T-helper 2 cell treated with Interferon-gamma antibody and Interleukin-4, amounts not matched to agents 5 μg/mL and 100 μg/mL, for 36 hours (primary cell): ENCODE results near the gene FGF22.
"Not testable (repeated sequence)": the region's sequence is repeated elsewhere in the genome, so short reads cannot be mapped to it uniquely, and the experiment has no call there.

Experiments used
- DNase-seq: peaks from one replicate; pipeline ENCODE4 v3.0.0; 2021; ENCODE audit warnings: low spot score
- H3K27ac Mint-ChIP-seq: one replicate; pipeline ENCODE4 v1.8.0; 2021; ENCODE audit warnings: mild to moderate bottlenecking, mixed read lengths
- H3K27me3 Mint-ChIP-seq: one replicate; pipeline ENCODE4 v1.8.0; 2021; ENCODE audit warnings: low read depth, mixed read lengths
- H3K36me3 Mint-ChIP-seq: one replicate; pipeline ENCODE4 v1.8.0; 2021; ENCODE audit warnings: low read depth, mixed read lengths
- H3K4me1 Mint-ChIP-seq: one replicate; pipeline ENCODE4 v1.8.0; 2021; ENCODE audit warnings: low read depth, mixed read lengths
- H3K4me3 Mint-ChIP-seq: one replicate; pipeline ENCODE4 v1.8.0; 2022; ENCODE audit warnings: mild to moderate bottlenecking, moderate library complexity, mixed read lengths
- H3K9me3 Mint-ChIP-seq: one replicate; pipeline ENCODE4 v1.8.0; 2021; ENCODE audit warnings: mixed read lengths

The FGF22 gene

DNA sequence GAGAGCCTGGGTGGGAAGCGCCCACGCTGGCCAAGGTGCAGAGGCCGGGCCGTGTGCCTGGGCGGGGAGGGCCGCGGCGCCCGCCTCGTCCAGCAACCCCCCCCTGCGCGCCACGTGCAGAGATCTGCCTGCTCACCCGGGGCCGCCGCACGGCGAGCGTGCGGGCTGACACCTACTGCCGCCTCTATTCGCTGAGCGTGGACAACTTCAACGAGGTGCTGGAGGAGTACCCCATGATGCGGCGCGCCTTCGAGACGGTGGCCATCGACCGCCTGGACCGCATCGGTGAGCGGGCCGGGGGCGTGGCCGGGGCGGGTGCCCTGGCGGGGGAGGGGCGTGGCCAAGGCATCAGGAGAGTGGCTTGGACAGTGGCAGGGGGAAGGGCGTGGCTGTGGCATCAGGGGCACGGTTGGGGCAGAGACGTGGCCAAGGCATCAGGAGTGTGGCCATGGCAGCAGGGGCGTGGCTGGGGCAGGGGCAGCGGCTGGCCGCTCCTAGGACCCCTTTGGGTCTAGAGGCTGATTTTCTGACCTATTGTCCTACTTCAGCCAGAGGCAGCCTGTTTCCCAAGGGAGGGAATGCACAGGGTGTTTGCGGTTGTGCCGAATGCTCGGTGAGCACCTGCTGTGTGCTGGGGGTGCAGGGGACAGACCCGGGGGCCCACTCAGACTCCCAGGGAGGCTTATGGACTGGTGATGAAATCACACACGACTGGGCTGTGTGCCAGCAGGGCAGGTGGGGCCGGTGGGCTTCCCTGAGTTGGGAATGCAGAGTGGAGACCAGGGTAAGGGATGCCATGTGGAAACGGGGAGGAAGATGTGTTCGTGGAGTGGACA lies 25.7 kb upstream of the FGF22 start:
- no peak overlapping the region for H3K4me3 Mint-ChIP-seq
- peaks cover 10% of the 10 kb centered on the region for H3K36me3 Mint-ChIP-seq
- no peak overlapping the region for H3K27ac Mint-ChIP-seq
- H3K4me1 Mint-ChIP-seq: peaks cover 3% of the 10 kb centered on the region
- DNase-seq: no peak
- H3K9me3 Mint-ChIP-seq: no peaks in the 10 kb centered on the region
- no peaks in the 10 kb centered on the region for H3K27me3 Mint-ChIP-seq

DNA sequence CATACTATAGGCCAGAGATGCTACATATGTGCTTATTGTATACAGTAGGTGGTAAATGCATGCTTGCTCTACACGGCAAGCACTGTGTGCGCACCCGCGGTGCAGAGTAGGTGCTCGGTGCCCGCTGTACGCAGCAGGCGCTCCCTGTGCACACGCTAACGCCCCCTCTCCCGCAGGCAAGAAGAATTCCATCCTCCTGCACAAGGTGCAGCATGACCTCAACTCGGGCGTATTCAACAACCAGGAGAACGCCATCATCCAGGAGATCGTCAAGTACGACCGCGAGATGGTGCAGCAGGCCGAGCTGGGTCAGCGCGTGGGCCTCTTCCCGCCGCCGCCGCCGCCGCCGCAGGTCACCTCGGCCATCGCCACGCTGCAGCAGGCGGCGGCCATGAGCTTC lies 24.1 kb upstream of the FGF22 start:
- Mint-ChIP-seq H3K27ac (no peak overlapping the region), H3K4me3 (no peak overlapping the region), H3K36me3 (peaks cover 16% of the 10 kb centered on the region), H3K9me3 (no peaks in the 10 kb centered on the region), H3K4me1 (peaks cover 2% of the 10 kb centered on the region), H3K27me3 (no peaks in the 10 kb centered on the region)
- DNase-seq: no peak

DNA sequence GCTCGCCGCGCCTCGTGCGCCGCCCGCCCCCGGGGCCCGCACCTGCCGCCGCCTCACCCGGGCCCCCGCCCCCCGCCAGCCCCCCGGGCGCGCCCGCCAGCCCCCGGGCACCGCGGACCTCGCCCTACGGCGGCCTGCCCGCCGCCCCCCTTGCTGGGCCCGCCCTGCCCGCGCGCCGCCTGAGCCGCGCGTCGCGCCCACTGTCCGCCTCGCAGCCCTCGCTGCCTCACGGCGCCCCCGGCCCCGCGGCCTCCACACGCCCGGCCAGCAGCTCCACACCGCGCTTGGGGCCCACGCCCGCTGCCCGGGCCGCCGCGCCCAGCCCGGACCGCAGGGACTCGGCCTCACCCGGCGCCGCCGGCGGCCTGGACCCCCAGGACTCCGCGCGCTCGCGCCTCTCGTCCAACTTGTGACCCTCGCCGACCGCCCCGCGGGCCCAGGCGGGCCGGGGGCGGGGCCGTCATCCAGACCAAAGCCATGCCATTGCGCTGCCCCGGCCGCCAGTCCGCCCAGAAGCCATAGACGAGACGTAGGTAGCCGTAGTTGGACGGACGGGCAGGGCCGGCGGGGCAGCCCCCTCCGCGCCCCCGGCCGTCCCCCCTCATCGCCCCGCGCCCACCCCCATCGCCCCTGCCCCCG lies 23.5 kb upstream of the FGF22 start:
- H3K4me3 Mint-ChIP-seq: no peak overlapping the region
- no peaks in the 10 kb centered on the region for H3K27me3 Mint-ChIP-seq
- DNase-seq: no peak
- H3K9me3 Mint-ChIP-seq: no peaks in the 10 kb centered on the region
- no peaks in the 10 kb centered on the region for H3K4me1 Mint-ChIP-seq
- H3K27ac Mint-ChIP-seq: no peak overlapping the region
- peaks cover 16% of the 10 kb centered on the region for H3K36me3 Mint-ChIP-seq

DNA sequence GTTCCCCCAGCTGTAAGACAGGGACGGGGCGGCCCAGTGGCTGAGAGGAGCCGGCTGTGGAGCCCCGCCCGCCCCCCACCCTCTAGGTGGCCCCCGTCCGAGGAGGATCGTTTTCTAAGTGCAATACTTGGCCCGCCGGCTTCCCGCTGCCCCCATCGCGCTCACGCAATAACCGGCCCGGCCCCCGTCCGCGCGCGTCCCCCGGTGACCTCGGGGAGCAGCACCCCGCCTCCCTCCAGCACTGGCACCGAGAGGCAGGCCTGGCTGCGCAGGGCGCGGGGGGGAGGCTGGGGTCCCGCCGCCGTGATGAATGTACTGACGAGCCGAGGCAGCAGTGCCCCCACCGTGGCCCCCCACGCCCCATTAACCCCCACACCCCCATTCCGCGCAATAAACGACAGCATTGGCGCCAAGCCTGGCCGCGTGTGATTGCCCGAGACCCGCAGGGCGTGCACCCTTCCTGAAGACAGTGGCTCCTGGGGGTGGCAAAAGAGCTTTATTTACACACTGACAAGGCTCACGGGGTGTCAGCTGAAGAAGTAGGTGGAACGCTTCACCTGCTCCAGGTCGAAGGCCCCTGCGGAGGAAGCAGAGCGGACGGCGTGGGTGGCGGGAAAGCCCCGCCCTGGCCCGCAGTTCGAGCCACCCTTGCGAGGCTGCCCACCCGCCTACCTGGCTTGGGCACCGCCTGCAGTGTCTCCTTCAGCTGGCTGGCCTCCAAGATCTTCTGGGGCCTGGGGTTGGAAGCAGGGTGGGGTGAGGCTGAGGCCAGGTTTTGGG lies 22.7 kb upstream of the FGF22 start:
- Mint-ChIP-seq H3K4me1 (no peaks in the 10 kb centered on the region), H3K36me3 (peaks cover 16% of the 10 kb centered on the region), H3K4me3 (no peak overlapping the region), H3K27ac (no peak overlapping the region), H3K27me3 (no peaks in the 10 kb centered on the region), H3K9me3 (no peaks in the 10 kb centered on the region)
- DNase-seq: no peak

DNA sequence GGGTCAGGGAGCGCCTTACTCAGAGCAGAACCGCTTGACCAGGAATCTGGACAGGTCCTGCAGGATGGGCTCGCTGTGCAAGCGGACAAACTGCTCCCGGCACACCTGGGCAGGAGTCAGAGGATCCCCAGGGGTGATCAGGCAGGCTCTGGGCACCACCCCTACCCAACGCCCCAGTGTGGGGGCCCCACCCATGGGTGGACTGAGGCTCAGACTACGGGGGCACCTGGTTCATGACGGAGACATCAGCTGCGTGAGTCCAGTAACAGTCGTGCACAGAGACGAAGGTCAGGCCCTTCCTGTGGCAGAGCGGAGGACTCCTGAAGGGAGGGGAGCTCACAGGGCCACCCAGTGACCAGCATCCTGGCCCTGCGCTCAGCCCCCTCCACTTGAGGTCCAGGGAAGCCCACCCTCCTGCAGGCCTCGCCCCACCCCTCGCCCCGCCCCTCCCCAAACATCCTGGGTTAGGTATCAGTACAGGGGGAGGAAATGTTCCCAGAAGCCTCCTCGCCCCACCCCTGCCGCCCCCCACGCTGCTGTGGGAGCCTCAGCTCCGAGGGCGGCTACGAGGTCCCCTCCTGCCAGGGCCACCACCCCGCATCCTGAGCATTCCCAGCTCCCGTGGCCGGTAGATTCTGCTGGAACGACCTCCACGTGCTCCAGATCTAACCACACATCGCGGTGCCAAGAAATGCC lies 22.0 kb upstream of the FGF22 start:
- DNase-seq: no peak
- H3K4me3 Mint-ChIP-seq: no peak overlapping the region
- H3K27me3 Mint-ChIP-seq: no peaks in the 10 kb centered on the region
- peaks cover 16% of the 10 kb centered on the region for H3K36me3 Mint-ChIP-seq
- no peaks in the 10 kb centered on the region for H3K9me3 Mint-ChIP-seq
- H3K27ac Mint-ChIP-seq: no peak overlapping the region
- H3K4me1 Mint-ChIP-seq: no peaks in the 10 kb centered on the region

DNA sequence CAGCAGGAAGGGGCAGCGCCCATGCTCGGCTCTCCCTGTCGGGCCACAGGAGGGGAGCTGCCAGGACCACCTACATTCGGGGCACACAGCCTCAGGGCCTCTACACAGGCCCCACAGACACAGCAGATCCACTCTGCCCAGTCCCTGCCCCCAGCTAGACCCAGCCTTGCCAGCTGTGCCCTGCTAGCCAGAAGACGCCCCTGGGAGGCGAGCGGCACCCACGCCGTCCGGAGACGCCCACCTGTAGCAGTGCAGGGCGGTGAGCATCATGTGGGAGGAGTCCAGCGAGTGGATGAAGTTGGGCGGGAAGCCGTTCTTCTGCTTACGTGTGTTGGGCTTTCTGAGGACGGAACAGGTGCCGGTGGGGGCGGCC lies 21.4 kb upstream of the FGF22 start:
- Mint-ChIP-seq H3K36me3 (peaks cover 16% of the 10 kb centered on the region), H3K27me3 (no peaks in the 10 kb centered on the region), H3K9me3 (no peaks in the 10 kb centered on the region), H3K4me1 (no peaks in the 10 kb centered on the region), H3K4me3 (no peak overlapping the region), H3K27ac (no peak overlapping the region)
- no peak for DNase-seq

DNA sequence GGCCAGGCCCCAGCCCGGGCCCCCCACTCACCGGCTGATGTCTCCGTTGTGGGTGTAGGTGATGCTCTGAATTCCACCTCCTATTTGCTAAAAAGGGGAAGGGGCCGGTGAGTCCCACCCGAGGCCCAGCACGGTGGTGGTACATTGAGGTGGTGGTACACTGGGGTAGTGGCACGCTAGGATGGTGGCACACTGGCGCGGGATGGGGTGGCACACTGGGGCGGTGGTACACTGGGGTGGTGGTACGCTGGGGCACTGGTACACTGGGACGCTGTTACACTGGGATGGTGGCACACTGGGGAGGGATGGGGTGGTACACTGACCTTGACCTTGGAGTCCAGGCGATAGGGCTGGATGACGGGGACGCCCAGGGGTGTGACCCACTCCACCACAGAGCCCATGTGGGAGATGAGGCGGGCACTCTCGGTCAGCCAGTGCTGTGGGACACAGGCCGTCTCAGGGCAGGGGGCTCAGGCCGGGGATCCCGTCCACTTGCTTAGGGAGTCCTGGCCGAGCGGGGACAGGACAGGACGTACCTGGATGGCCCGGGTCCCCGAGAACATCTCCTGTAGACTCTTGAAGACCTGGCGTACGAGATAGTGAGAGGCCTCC lies 20.9 kb upstream of the FGF22 start:
- Mint-ChIP-seq H3K27me3 (no peaks in the 10 kb centered on the region), H3K9me3 (no peaks in the 10 kb centered on the region), H3K27ac (no peak overlapping the region)

DNA sequence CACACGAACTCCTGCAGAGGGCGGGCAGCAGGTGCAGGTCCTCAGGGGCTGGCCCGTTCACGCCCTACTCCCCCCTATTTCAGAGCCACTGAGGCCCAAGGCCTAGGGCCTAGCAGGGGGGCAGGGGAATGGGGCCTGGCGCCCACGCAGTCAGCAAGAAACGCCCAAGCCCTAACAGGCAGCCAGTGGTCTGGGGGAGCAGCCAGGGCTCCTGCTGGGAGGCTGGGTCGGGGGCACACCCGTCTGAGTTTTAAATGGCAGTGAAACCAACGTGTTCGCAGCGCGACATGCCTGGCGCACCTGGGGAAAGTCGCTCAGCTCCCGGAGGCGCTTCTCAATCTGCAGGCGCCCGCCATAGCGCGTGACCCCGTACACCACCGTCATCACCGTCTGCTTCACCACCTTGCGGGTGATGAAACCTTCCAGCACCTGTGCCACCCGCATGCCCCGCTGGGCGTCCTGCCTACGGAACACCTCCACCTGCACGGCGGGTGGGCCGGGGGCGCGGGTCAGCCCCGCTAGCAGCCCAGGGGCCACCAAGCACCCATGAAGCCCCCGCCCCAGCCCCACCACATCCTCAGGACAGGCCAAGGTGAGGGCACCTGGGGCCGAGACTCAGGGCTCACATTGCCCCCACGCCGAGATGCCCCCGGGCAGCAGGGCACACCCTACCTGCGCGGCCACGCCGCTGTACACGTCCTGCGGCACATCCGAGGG lies 20.2 kb upstream of the FGF22 start:
- Mint-ChIP-seq H3K4me3 (no peak overlapping the region), H3K27me3 (no peaks in the 10 kb centered on the region), H3K27ac (no peak overlapping the region), H3K9me3 (no peaks in the 10 kb centered on the region), H3K36me3 (peaks cover 16% of the 10 kb centered on the region), H3K4me1 (no peaks in the 10 kb centered on the region)
- DNase-seq: no peak

More for the DNA sequence above, 20.9 kb upstream of the FGF22 start:
- Mint-ChIP-seq H3K36me3 (peaks cover 16% of the 10 kb centered on the region), H3K4me3 (no peak overlapping the region), H3K4me1 (no peaks in the 10 kb centered on the region)
- DNase-seq: no peak

DNA sequence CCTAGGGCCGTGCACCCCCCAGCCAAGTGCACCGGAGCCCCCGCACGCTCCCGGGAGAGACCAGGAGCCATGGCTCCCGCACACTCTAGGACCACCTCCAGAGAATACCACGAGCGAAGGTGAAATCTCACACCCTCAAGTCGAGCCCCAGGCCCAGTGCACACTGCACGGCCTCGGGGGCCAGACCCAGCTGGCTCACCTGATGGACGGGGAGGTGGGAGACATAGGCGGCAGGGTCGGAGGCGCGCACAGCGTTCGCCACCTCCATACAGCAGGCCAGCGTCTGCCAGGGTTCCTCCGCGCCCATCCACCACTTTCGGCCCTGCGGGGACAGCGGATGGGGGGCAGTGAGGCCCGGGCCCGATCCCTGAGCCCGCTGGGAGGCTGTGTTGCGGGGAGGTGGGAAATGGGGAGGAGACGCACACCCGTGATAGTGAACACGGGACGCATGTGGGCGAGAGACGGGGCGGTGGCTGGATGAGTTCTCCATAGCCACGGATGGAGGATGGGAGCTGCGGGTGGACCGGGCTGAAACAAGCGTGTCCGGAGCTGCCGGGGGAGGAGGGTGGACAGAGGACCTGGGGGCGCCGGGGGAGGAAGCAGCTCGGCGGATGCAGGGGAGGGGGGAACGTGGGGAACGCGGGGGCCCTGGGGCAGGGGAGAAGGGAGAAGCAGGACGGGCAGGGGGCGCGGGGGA lies 19.4 kb upstream of the FGF22 start:
- no peak overlapping the region for H3K27ac Mint-ChIP-seq
- DNase-seq: no peak
- no peaks in the 10 kb centered on the region for H3K4me1 Mint-ChIP-seq
- H3K4me3 Mint-ChIP-seq: no peak overlapping the region
- peaks cover 14% of the 10 kb centered on the region for H3K36me3 Mint-ChIP-seq
- H3K9me3 Mint-ChIP-seq: no peaks in the 10 kb centered on the region
- no peaks in the 10 kb centered on the region for H3K27me3 Mint-ChIP-seq

DNA sequence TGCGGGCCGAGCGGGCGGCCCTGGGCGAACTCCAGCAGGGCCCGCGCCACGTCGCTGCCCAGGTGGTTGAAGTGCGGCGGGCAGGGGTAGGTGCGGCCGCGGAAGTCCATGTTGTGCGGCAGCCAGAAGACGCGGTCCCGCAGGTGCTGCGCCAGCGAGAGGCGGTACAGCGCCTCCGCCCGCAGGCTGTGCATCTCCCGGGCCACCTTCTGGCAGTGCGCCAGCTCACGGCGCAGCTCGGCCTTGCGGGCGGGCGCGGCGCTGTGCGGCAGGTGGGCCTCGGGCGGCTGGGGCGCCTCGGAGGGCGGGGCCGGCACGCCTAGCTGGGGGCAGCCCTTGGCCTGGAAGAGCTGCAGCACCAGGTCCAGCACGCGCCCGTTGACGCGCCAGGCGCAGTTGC lies 18.5 kb upstream of the FGF22 start:
- not testable (repeated sequence) for H3K27me3 Mint-ChIP-seq
- peaks cover 12% of the 10 kb centered on the region for H3K36me3 Mint-ChIP-seq

DNA sequence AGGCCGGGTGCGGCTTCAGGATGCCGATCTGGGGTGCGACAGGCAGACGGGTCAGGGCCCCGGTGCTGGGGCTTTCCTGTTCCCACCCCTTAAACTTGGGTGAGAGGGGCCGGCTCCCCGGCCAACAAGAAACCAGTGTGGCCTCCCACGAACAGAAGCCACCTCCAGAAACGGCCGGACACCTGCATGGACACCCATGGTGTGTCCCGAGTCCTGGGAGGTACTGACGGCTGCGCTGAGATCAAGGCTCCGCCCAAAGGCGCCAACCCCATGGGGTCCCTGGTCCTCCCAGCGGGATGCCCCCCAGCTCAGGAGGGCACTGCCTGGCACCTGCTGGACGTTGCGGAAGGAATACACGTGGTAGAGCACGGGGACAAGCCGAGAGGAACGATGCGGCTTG lies 17.9 kb upstream of the FGF22 start:
- Mint-ChIP-seq H3K9me3 (no peaks in the 10 kb centered on the region), H3K27ac (no peak overlapping the region), H3K4me1 (no peaks in the 10 kb centered on the region)

More for the DNA sequence above, 18.5 kb upstream of the FGF22 start:
- not testable (repeated sequence) for H3K27ac Mint-ChIP-seq, H3K4me1 Mint-ChIP-seq, H3K4me3 Mint-ChIP-seq, H3K9me3 Mint-ChIP-seq, DNase-seq

DNA sequence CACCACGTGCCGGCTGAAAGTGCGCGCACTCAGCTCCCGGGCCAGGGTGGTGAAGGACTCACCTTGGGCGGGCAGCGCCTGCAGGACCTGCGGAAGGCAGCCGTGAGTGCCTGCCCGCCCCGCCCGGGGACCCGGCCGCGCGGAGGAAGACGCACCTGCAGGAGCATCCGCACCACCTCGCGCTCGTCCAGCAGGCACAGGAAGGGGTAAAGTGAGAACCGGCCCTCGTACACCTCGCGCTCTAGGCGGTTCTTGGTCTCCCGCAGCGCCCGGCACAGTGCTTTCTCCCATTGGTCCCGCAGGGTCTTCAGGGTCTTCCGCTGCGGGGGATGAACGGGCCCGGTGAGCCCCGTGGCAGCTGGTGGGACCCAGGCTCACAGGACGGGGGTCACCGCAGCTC lies 17.0 kb upstream of the FGF22 start:
- H3K27me3 Mint-ChIP-seq: no peaks in the 10 kb centered on the region
- no peak overlapping the region for H3K27ac Mint-ChIP-seq
- no peak overlapping the region for H3K4me3 Mint-ChIP-seq
- peaks cover 14% of the 10 kb centered on the region for H3K36me3 Mint-ChIP-seq
- DNase-seq: no peak
- H3K4me1 Mint-ChIP-seq: no peaks in the 10 kb centered on the region
- H3K9me3 Mint-ChIP-seq: no peaks in the 10 kb centered on the region

More for the DNA sequence above, 17.9 kb upstream of the FGF22 start:
- Mint-ChIP-seq H3K4me3 (no peak overlapping the region), H3K27me3 (no peaks in the 10 kb centered on the region), H3K36me3 (peaks cover 13% of the 10 kb centered on the region)
- no peak for DNase-seq
